ENCODE results near the gene PLOD2.
A peak's percentile ranks its signal among the peaks of the same experiment; 100 is the strongest.

Gene PLOD2

DNA sequence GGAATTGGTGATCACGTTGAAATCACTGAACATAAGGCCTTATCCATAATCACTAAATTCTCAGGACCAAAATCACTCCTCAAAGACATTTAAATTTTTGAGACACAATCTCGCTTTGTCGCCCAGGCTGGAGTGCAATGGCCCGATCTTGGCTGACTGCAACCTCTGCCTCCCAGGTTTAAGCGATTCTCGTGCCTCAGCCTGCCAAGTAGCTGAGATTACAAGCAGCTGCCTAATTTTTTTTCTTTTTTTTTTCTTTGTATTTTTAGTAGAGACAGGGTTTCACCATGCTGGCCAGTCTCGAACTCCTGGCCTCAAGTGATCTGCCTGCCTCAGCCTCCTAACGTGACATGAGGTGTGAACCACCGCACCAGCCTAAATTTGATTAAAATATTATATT lies 61.7 kb downstream of the PLOD2 start:
- no peak for DNase-seq (ENCODE audit: low read depth)

DNA sequence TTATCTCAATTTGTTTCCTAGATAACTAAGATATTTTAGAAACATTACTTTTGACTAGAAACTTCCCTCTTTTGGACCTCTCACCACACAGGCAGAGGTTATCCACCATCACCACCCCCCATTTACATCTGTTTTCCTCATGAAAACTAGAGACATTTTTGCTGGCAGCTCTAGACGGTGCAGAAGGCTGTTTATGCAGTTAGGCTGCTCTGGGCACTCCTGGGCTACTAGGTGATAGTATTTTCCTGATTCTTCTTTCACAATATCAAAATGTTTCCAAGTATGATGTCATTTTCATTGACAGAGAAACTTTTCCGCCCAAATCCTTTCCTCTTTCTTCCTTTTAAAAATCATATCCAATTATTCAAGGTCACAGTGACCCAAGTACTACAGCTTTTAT lies 67.1 kb downstream of the PLOD2 start:
- DNase-seq (ENCODE audit: low read depth), result no peak

DNA sequence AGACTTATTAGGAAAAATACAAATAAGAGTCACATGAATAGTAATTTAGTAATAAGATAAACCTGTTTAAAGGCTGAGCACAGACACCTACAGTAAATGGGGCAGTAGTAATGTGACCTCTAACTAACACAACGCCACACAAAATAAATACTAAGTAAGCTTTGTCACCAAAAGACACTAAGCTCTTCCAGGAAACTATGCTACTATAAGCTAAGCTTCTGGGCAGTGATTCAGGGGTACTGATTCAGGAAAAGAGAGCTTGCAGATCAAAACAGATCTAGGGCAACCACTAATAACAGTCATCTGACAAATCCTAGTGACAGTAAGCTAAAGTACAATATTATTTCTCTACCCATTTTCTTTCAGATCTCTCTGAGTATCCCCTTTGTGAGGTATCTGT lies 68.8 kb downstream of the PLOD2 start:
- no peak for DNase-seq (ENCODE audit: low read depth)

DNA sequence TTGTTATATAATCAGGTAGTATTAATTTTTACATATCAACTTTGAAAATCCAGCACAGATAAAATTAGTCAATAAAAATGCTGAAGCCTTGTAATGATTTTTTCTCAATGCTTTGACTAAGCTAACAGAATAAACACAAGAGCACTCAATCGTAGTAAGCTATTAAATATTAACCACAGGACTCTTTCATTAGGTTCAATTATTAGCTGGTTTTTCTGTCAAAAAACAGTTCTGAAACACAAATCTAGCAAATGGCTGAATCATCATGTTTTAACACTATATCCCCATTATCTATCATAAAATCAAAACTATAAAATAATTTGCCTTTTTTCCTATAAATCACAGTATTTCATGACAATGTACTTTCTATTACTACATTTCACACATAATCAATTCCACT lies 69.6 kb downstream of the PLOD2 start:
- no peak for DNase-seq (ENCODE audit: low read depth)

DNA sequence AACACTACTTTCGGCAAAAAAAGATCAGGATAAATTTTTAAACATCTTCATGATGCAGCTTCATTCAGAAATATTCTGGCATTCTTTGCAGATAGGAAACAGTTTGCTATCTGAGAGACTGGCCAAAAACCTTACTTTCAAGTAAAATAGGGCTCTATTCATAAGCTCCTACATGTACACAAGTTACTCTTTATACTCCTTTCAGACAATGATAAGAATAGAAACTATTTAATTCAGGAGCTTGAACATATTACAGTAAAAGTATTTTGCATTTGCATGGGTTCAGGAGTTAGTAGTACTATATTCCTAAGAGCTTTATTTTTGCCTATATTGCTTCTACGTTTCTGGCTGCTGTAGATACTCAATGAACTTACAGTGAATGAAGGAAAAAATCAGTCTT lies 70.5 kb downstream of the PLOD2 start:
- DNase-seq (ENCODE audit: low read depth), result no peak

DNA sequence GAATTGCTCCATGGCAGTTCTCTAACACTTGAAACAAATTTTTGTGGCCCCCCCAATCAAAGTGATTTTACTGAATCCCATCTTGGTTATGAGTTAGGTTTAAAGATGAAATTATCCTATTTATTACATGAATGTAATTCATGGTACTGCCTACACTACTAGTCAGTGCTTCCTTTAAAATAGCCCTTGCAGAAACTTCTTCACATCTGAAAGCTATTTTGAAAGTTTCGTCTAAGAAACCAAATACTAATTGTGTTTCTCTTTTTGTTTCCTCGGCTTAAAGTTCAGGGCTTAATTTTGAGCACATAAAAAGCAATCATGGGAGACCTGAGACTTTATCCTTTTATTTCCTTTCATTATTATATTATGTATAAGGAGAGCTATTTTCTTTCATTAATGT lies 72.1 kb downstream of the PLOD2 start:
- no peak for DNase-seq (ENCODE audit: low read depth)

DNA sequence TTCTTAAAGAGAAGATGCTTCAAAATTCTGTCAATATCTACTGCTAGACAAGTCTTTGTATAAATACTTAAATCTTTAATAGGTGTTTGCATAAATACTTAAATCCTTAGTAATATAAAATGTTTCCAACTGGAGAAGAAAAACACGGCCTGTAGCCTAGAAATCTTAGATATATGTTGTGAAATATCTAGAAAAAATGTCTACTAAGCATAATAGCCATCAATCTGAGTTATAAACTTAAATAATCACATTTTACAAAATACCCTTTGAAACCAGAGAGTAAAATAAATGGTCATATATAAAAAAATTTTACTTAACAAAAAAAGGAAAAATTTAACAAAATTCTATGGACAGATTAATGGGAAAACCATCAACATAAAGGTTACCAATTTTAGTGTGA lies 73.9 kb downstream of the PLOD2 start:
- DNase-seq (ENCODE audit: low read depth), result no peak

DNA sequence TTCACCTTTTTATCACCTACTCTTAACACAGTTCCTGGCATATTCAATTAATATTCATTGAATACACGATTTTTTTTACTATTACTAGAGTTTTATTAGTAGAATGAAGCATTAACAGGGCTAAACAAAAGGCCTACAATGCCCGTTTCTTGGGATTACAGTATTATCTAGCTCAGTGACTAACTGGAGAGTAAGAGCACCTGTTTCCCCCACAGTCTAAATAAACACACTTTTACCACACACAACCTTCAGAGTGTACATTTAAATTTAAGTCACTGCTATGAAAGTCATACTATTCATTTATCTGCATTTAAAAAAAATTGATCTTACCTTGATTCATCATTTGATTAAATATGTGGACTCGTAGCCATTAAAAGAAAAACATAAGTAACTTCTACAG lies 74.8 kb downstream of the PLOD2 start:
- DNase-seq (ENCODE audit: low read depth), result no peak

DNA sequence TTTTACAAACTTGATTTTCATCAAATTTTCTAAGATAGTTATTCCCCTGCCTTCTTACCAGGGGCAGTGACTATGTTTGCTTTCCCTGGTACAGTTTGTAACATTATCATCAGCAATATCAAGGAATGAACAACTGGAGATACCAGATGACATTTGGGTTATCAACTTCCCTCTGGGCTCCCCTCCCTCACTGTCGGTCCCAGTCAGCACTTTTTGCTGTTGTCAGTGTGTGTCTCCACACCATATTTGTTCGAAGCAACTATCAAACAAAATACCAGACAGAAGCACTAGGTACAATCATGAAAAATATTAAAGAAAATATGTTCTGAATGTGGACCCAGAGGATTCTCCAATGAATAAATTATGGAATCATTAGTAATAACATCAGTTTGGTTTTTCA lies 75.3 kb downstream of the PLOD2 start:
- no peak for DNase-seq (ENCODE audit: low read depth)

DNA sequence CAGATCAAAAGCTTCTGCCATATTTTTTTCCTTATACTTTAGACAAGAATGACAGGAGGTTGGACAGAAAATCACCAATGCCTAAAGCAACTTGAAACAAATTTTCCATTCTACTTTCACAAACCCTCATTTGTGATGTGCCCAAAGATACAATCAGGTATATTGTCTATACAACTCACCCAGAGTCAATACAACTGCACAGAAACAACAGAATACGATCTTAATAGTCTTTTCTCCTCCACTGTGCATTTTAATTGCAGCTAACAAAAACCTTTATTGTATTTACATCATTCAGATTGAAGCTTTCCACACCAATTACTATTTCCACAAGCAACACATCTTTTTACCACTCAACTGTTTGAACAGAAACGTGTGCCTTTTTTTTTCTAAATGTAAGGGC lies 80.4 kb downstream of the PLOD2 start:
- no peak for DNase-seq (ENCODE audit: low read depth)

DNA sequence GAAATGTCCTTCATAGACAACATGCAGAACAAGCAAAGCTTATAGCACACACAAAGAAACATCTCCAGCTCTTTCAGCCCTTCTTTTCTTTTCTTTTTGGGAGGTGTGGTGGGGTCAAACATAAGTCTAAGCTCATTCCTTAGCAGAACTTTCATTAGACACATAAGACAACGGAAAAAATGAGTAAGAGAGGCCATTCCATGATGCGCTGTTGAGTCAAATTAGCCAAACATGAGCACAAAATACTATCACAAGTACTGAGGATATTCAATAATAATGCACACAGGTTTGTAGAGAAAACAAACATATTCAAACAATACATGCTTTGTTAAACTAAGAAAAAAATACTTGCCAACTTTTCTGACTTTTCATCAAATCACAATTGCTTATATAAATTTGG lies 83.0 kb downstream of the PLOD2 start:
- no peak for DNase-seq (ENCODE audit: low read depth)

DNA sequence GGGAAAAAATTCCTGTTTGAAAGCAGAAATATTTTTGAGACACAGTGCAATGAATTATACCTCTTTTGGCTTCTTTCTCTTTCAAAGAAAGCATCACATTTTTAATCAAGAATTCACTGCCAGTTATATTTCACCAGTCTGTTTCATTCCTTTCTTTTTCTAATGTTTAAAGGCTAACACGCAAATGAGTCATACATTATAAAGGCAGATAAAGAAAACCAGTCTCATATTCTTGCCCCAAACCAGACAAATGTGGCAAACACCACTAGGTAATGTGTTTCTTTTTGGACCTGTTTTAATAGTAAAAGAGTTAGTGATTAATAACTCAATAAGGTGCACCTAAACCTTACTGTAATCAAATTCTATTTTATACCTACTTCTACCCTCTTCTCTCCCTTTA lies 83.8 kb downstream of the PLOD2 start:
- no peak for DNase-seq (ENCODE audit: low read depth)

DNA sequence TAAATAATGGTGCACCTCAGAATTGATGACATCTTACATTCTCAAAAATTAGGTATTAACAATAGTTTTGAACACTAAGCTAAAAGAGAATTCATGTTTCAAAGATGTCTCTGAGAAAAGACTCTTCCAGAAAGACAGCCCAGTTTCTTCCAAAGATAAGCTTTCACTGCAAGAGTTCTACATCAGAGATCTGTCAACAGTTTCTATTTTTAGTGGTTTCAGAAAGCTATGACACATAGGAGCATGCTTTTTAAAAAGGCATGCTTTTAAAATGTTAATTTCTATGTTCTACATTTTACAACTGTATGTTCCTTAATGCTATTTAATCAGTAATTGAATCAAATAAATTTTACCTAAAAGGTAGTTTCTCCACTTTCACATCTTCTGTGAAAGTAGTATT lies 88.2 kb downstream of the PLOD2 start:
- no peak for DNase-seq (ENCODE audit: low read depth)

DNA sequence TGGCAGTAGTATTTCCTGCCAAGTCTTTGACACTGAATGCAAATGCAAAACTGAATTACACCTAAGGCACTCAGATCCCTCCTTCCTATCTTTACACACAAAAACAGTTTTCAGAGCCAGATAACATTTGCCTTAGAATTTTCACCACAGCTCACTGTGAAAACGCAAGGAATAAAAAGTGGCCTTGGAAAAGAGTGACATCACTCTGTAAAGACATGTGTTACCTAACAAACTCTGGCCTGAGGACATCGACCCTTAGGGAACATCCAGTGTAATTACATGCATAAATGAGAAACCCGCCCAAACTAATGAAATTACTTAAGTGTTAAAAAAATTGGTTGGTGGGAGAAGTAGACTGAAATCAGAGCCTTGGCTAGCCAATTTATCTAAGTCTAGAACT lies 88.9 kb downstream of the PLOD2 start:
- no peak for DNase-seq (ENCODE audit: low read depth)

DNA sequence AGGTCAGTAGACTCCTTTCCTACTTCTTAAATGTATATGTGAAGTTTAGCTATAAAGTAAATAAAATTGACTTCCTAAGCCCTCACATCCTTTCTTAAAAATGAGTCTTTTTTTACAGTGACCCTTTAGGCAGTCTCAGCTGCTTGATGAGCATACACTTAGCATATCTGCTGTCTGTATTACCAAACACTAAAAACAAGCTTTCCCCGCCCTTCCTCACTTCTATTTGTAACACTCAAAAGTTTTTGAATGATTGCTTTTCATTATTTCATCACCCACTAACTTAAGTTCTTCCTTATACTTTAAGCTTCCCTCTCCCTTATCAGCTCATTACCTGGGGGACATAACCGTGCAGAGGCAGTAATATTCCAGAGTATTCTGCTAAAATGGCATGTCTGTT lies 89.4 kb downstream of the PLOD2 start:
- DNase-seq (ENCODE audit: low read depth), result no peak

DNA sequence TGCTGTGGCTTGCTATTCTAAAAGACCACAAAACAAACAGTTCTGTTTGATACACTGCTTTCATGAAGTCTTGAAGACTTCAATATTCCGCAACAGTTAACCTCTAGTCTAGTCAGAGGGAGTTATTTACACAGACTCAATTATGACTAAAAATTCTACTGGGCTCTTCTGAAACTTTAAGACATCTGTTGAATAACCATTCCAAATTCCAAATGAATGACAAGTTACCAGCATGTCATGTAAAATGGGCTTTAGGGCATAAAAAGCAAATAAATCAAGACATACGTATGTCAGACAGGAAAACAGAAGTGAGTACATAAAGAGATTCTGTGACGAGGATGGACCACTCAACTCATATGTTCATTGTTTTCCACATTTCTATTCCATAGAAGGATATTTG lies 93.9 kb downstream of the PLOD2 start:
- peak; percentile 34 for DNase-seq (ENCODE audit: low read depth)

DNA sequence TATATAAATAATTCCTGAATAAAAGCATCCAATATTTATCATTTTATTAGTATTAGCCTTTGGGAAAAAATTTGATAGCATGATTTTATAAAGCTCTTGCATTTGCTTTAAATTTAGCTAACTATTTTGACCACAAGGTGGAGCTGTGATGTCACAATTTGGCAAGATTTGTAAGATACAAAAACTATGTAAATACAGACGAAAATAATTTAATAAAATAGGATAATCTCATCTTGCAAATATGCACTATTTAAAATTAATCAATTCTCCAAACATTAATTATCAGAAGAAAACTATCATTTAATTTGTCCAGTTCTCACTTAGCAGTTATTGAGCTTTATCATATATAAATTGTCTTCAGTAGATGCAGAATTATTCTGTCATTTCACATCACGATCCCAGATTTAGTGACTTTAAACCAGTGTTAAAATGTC lies 95.4 kb downstream of the PLOD2 start:
- DNase-seq (ENCODE audit: low read depth), result peak; percentile 34

DNA sequence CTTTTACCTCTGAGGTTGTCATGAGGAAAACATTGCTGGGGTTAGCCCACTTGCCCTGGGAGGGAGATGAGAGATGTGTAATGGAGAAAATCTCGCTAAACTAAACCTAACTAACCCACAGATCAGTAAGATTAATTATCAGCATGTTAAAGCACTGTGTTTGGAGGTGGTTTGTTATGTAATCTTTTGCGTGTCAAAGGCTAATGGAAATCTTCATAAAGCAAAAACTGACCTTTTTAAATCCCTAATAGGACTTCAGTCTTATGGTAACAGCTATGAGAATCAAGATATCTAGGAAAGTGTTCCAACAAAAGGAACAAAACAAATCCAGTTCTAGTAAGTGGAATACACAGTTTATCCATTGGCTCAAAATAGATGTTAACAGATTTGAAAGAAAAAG lies 102.7 kb downstream of the PLOD2 start:
- no peak for DNase-seq (ENCODE audit: low read depth)

DNA sequence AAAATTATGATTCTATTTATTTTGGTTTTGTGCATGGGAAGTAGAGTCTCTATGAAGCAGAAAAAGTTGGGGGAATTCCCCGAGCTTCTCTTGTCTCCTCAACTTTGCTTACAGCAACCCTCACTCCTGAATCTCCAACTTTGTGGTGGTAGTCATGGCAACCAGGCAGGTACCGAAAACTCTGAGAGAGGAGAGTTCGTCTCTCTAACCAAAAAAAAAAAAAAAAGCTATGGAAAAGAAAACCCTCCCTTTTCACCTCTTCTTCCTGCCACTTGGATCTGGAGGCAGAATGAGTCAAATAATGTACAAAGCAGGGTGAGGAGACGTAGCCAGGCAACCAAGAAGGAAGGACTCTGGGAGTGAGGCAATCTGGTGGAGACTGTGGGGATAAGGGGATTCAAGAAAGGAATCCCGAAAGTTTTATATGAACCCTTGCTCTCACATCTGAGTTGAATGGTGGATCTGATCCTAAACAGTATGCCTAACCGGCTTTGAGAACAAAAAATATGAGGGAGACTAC lies 108.1 kb downstream of the PLOD2 start:
- DNase-seq (ENCODE audit: low read depth), result no peak

DNA sequence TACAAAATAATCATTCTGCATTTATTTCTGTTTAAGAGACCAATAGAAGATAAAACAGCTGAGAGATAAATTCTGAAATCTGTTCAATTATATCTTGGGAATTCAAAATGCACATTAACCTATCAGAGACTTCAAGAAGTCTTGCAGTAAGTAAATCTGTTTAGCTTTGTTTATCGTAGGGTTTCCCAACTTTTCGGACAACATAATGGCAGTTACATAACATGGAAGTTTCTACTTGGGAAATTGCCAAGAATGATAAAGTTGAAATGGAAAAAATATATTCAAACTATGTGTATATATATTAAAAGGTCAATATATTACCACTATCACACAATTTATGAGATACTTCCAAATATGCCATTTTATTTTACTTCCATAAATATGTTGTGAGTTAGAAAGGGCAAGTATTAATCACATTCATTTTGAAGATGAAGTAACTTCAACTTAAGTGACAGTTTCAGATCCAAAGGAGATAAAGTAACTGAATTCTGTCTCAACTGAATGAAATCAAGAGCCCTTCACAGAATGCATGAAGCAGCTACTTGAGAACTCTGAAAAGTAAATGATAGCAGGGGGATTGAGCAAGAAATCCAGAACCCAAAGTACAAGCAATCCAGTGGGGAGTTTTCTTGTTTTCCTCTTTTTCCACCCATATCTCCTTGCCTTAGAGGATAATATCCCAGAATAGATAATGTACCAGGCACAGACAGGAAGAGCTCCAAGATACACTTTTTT lies 108.8 kb downstream of the PLOD2 start:
- DNase-seq (ENCODE audit: low read depth), result no peak

DNA sequence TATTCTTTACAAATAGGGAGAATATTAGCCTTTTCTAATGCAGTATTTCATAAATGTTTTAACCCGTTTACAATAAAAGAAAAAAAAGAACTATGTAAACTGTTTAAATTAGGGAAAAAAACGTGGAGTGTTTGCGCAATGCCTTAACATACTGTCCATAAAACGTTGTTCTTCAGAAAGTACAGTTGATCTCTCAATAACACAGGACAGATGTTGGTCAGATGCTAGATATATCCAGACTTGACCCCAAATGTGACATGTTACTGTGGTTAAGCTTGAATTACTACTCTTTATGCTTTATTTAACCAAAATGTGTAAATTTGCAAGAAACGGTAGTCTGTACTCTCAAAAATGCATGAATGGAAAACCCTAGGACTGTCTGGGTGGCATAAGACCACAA lies 110.3 kb downstream of the PLOD2 start:
- no peak for DNase-seq (ENCODE audit: low read depth)

DNA sequence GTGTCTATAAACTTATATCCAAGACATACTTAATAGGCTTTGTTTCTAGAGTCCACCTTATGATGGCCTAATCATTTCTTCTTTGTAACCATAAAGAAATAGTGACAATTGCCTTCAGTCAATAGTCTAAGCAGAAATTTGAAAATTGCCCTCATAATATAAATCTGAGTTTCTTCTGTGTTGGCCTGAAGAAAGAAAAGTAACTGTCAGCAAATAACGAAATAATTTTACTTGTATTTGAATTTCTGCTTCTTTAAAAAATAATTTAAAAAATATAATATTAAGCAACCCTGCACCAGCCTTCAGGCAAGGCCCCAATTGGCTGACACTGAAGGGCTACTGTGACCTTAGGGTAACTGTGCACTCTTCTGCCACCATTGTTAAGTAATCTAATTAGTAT lies 113.5 kb downstream of the PLOD2 start:
- DNase-seq (ENCODE audit: low read depth), result no peak

DNA sequence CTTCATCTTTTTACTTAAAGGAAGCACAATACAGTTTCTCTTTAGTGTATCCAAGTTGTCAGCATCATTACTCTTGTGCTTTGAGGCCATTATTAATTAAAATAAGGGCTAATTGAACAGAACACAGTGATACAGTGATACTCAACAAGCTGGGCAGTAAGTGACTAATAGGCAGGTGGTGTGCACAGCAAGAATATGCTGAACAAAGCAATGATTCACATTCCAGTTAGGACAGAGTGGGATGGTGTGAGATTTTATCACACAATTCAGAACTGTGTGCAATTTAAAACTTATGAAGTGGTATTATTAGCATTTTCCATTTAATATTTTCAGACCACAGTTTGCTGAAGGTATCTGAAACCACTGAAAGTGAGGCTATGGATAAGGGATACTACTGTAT lies 116.9 kb downstream of the PLOD2 start:
- no peak for DNase-seq (ENCODE audit: low read depth)

DNA sequence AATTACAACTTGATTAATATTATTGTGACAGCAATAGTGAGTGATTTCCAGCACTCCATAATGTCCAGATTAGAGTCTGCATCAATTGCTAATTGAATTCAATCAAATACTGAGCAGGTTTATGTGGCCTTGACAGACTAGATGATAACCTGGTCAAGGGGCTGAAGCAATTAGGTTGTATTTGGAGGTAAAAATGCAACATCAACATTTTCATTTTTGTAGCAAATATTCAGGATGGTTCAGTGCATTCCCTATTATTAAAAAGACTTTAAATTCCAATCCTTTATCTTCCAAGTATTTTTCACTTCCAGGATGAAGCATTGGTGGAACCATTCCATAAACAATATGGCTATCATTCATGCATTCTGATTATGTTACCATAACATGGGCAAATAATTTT lies 120.4 kb downstream of the PLOD2 start:
- DNase-seq (ENCODE audit: low read depth), result no peak

Measured in HS-27A (cell line).